Testis (tissue), 3 donors: ENCODE results near the gene GALNT9. TPM values are rescaled to one million over a fixed set of nuclear protein-coding genes. Genes with fewer than 3 reads are reported as not detected.

ENCODE experiments used
- DNase-seq: peaks from one replicate; pipeline ENCODE4 v3.0.0-alpha.2; 2019
- H3K27ac ChIP-seq, 2 donors: fragments of 200-600 bp; sonication (generic); one replicate each; pipeline ENCODE4 v1.5.1; 2019
- H3K27me3 ChIP-seq: fragments of 200-600 bp; sonication (generic); one replicate; pipeline ENCODE4 v1.5.1; 2019
- H3K36me3 ChIP-seq: fragments of 200-600 bp; sonication (generic); one replicate; pipeline ENCODE4 v1.5.1; 2017; ENCODE audit warnings: low read depth; ENCODE audit errors: missing control alignments
- H3K4me1 ChIP-seq: fragments of 200-600 bp; sonication (generic); one replicate; pipeline ENCODE4 v1.5.1; 2019
- H3K4me3 ChIP-seq, 2 donors: fragments of 200-600 bp; sonication (generic); one replicate each; pipeline ENCODE4 v1.5.1; 2017 to 2019
- H3K9me3 ChIP-seq: fragments of 200-600 bp; sonication (generic); one replicate; pipeline ENCODE4 v1.5.1; 2017
- POLR2A ChIP-seq: fragments of 450-650 bp; IDR thresholded peaks from one replicate; pipeline ENCODE4 v1.6.1; 2017; ENCODE audit warnings: antibody characterized with exemption, mild to moderate bottlenecking, moderate library complexity
- WGBS, 2 donors: methylation state at CpG; one replicate each; pipeline ENCODE4 v1.1.5; 2018; 5-methylcytosine and 5-hydroxymethylcytosine counted together
- intact Hi-C: fragments of 100-400 bp; cut with DNase I; formaldehyde crosslinking; loops from one replicate; pipeline ENCODE4 v1.15.1; 2023; ENCODE audit warnings: low total_unique reads
- polyA plus RNA-seq: library from polyadenylated mRNA; stranded (reverse); fragments of 350-450 nt; fragmentation: Illumina TruSeq; extraction: RNeasy Lipid Tissue Mini Kit (QIAGEN cat#74804); gene quantifications from one replicate; pipeline ENCODE4 v1.2.3, GENCODE V29; 2014; ENCODE audit warnings: low read depth, low replicate concordance; ENCODE audit not compliant: insufficient read depth
- total RNA-seq, 2 donors: library from RNA; depleted of rRNA; stranded (reverse); fragments of >200 nt; gene quantifications; one replicate each; pipeline ENCODE4 v1.2.3, GENCODE V29; 2016
- TF ChIP-seq, protein P1 (sequence below), 3 experiments: fragments of 450-650 bp in 2 of 3; fragments of 200-600 bp in 1 of 3; sonication (generic) in 1 of 3; IDR thresholded peaks; one replicate each; pipeline ENCODE4 v1.5.1; 2016 to 2019; ENCODE audit warnings: antibody characterized with exemption in 3 of 3, mild to moderate bottlenecking in 2 of 3, moderate library complexity in 1 of 3

GALNT9 gene
- total and polyA plus RNA-seq, 3 donors from 2014 or later = 1.1 to 1.5 (median 1.3) TPM

GRCh38 chr12:132333766-132334165 is 4.4 kb upstream of the GALNT9 start:
- Histone ChIP-seq H3K4me1 (peaks cover 2% of the 10 kb centered on the region), H3K27me3 (no peaks in the 10 kb centered on the region), H3K9me3 (no peaks in the 10 kb centered on the region), H3K4me3 (no peak overlapping the region), H3K27ac (no peak overlapping the region), H3K36me3 (no peaks in the 10 kb centered on the region)
- no peak for DNase-seq
- intact Hi-C loops = no loop called here
- TF ChIP-seq, protein P1, sequence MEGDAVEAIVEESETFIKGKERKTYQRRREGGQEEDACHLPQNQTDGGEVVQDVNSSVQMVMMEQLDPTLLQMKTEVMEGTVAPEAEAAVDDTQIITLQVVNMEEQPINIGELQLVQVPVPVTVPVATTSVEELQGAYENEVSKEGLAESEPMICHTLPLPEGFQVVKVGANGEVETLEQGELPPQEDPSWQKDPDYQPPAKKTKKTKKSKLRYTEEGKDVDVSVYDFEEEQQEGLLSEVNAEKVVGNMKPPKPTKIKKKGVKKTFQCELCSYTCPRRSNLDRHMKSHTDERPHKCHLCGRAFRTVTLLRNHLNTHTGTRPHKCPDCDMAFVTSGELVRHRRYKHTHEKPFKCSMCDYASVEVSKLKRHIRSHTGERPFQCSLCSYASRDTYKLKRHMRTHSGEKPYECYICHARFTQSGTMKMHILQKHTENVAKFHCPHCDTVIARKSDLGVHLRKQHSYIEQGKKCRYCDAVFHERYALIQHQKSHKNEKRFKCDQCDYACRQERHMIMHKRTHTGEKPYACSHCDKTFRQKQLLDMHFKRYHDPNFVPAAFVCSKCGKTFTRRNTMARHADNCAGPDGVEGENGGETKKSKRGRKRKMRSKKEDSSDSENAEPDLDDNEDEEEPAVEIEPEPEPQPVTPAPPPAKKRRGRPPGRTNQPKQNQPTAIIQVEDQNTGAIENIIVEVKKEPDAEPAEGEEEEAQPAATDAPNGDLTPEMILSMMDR (IDR thresholded peaks at IDR 0.05) = no peak
- TF ChIP-seq POLR2A = no peak
- 78 to 80% methylated on average over 16 to 26 of the region's 26 CpGs for WGBS, 2 donors

DNA sequence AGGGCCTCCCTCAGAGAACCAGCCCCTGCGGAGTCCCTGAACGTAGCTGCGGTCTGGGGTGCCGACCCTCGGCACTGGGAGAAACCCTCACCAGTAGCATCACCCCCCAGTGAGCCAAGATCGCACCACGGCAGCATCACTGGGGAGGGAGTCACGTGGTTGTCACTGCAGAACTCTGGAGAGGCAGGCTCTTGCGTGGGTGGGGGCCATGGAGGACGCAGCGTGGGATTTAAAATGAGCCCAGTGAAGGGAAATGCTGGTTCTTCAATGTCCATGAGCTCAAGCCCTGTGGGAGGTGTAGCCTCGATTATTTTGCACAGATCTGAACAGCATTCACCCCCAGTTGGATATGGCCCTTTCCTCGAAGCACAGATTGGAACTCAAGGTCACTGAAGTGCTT is 3.9 kb upstream of the GALNT9 start:
- no peaks in the 10 kb centered on the region for H3K27me3 ChIP-seq
- intact Hi-C loops = no loop called here

DNA sequence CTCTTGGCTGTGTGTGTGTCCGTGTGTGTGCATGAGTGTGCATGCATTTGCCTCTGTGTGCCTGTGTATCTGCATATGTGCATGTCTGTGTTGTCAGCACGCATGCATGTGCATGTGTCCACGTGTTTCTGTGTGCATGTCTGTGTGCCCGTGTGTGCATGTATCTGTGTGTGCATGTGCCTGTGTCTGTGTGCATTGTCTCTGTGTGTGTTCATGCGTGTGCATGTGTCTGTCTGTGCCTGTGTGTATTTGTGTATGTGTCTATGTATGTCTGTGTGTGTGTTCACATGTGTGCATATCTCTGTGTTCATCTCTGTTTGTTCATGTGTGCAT is 1.1 kb upstream of the GALNT9 start:
- intact Hi-C loops = no loop called here
- Histone ChIP-seq H3K27ac (no peak overlapping the region), H3K9me3 (no peaks in the 10 kb centered on the region), H3K36me3 (no peaks in the 10 kb centered on the region), H3K4me1 (peaks cover 17% of the 10 kb centered on the region), H3K27me3 (no peaks in the 10 kb centered on the region), H3K4me3 (no peak overlapping the region)
- TF ChIP-seq, protein P1 (IDR thresholded peaks at IDR 0.05) = no peak
- no peak for TF ChIP-seq POLR2A
- no peak for DNase-seq
- 81 to 88% methylated on average over 5 of the region's 5 CpGs for WGBS, 2 donors

More for the DNA sequence above, 3.9 kb upstream of the GALNT9 start:
- no peak for DNase-seq
- H3K27ac ChIP-seq = no peak overlapping the region
- WGBS, 2 donors = 86 to 89% methylated on average over 4 to 13 of the region's 13 CpGs
- TF ChIP-seq, protein P1 (IDR thresholded peaks at IDR 0.05) = no peak
- TF ChIP-seq POLR2A = no peak
- H3K36me3 ChIP-seq = no peaks in the 10 kb centered on the region
- H3K4me3 ChIP-seq = no peak overlapping the region
- no peaks in the 10 kb centered on the region for H3K9me3 ChIP-seq
- H3K4me1 ChIP-seq = peaks cover 7% of the 10 kb centered on the region

DNA sequence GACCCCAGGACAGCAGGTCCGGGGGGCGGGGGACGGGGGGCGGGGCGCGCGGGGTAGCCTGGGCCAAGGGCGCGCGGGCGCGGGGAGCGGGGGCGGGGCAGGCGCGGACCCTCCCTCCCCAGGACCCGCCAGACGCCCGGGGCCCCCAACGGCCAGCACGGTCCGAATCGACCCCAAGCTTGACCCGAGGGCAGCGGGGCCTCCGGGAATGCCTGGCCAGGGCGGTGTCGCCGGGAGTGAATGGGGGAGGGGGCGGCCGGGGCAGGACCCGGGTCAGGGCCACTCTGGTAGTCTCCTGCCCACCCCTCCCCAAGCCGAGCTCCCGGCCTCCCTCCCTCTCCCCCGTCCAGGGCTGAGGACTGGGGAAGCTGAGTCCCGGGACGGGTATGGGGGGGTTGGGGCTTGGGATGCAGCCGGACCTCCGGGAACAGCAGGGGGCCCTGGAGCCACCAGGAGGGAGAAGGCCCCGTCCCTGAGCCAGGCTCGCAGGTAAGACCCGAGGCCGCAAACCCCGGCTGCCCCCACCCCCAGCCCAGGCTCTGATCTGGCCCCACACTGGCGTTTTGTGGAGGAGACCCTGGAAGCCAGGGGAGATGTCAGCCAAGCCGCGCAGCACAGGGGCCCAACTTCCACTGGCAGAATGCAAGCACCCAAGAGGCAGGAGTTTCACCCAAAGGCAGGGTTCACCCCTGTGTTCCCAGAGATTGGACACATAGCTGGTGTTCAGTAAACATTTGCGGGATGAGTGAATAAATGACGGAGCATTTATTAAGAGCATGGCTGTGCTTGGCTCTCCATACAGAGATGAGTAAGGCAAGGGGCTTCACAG is 545 bp upstream of the GALNT9 start:
- Histone ChIP-seq H3K4me1 (peaks cover 17% of the 10 kb centered on the region), H3K36me3 (no peaks in the 10 kb centered on the region), H3K27me3 (no peaks in the 10 kb centered on the region), H3K4me3 (no peak overlapping the region), H3K27ac (no peak overlapping the region), H3K9me3 (no peaks in the 10 kb centered on the region)
- TF ChIP-seq, protein P1 (IDR thresholded peaks at IDR 0.05) = no peak
- no peak for TF ChIP-seq POLR2A
- WGBS, 2 donors = 10 to 74% methylated on average over 2 to 24 of the region's 49 CpGs
- intact Hi-C loops = no loop called here
- no peak for DNase-seq
